Measurements from ENCODE around the gene CACNA1A.

DNA sequence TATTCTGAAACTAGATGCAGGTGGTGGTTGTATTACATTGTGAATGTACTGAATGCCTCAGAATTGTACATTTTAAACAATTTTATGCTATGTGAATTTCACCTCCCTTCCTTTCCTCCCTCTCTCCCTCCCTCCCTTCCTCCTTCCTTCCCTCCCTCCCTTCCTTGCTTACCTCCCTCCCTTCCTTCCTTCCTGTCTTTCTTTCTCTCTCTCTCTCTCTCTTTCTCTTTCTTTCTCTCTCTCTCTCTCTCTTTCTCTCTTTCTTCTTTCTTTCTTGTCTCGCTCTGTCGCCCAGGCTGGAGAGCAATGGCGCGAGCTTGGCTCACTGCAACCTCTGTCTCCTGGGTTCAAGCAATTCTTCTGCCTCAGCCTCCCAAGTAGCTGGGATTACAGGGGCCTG, 318.9 kb downstream of the CACNA1A start:
- TF ChIP-seq YY1 (tag by site-specific recombination; IDR thresholded peaks at IDR 0.05) (no peak), ZNF223 (tag by site-specific recombination; IDR thresholded peaks at IDR 0.05) (no peak), ZNF350 (tag by site-specific recombination; IDR thresholded peaks at IDR 0.05) (no peak), REST (tag by site-specific recombination; IDR thresholded peaks at IDR 0.05) (no peak), ZNF513 (tag by site-specific recombination; IDR thresholded peaks at IDR 0.05) (no peak), ZNF510 (tag by site-specific recombination; IDR thresholded peaks at IDR 0.05; ENCODE audit: insufficient replicate concordance) (no peak), MEIS1 (CRISPR knock-in tag; IDR thresholded peaks at IDR 0.05; ENCODE audit: borderline replicate concordance) (no peak)
- TF ChIP-seq, protein P1, sequence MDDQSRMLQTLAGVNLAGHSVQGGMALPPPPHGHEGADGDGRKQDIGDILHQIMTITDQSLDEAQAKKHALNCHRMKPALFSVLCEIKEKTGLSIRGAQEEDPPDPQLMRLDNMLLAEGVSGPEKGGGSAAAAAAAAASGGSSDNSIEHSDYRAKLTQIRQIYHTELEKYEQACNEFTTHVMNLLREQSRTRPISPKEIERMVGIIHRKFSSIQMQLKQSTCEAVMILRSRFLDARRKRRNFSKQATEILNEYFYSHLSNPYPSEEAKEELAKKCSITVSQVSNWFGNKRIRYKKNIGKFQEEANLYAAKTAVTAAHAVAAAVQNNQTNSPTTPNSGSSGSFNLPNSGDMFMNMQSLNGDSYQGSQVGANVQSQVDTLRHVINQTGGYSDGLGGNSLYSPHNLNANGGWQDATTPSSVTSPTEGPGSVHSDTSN (CRISPR knock-in tag; IDR thresholded peaks at IDR 0.05) = no peak
- TF ChIP-seq, protein P2, sequence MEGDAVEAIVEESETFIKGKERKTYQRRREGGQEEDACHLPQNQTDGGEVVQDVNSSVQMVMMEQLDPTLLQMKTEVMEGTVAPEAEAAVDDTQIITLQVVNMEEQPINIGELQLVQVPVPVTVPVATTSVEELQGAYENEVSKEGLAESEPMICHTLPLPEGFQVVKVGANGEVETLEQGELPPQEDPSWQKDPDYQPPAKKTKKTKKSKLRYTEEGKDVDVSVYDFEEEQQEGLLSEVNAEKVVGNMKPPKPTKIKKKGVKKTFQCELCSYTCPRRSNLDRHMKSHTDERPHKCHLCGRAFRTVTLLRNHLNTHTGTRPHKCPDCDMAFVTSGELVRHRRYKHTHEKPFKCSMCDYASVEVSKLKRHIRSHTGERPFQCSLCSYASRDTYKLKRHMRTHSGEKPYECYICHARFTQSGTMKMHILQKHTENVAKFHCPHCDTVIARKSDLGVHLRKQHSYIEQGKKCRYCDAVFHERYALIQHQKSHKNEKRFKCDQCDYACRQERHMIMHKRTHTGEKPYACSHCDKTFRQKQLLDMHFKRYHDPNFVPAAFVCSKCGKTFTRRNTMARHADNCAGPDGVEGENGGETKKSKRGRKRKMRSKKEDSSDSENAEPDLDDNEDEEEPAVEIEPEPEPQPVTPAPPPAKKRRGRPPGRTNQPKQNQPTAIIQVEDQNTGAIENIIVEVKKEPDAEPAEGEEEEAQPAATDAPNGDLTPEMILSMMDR (tag by site-specific recombination; IDR thresholded peaks at IDR 0.05) = no peak
- TF ChIP-seq, protein P3, sequence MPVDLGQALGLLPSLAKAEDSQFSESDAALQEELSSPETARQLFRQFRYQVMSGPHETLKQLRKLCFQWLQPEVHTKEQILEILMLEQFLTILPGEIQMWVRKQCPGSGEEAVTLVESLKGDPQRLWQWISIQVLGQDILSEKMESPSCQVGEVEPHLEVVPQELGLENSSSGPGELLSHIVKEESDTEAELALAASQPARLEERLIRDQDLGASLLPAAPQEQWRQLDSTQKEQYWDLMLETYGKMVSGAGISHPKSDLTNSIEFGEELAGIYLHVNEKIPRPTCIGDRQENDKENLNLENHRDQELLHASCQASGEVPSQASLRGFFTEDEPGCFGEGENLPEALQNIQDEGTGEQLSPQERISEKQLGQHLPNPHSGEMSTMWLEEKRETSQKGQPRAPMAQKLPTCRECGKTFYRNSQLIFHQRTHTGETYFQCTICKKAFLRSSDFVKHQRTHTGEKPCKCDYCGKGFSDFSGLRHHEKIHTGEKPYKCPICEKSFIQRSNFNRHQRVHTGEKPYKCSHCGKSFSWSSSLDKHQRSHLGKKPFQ (tag by site-specific recombination; IDR thresholded peaks at IDR 0.05) = no peak

Data from HEK293 (cell line).